ENCODE results near the gene RRP8. TPM values are rescaled to one million over a fixed set of nuclear protein-coding genes. Genes with fewer than 3 reads are reported as not detected.

Gene RRP8
- 23.2 to 35.1 TPM (median 30.5 TPM) in 5 replicates for total RNA-seq (2022; extraction: Qiagen RNA extraction)

GRCh38 chr11:6603287-6604080 lies at the start of gene RRP8, which contains the start of gene ILK:
TSS of gene RRP8 (minus strand) at chr11:6603616. CDS start at chr11:6603502, 114 bp downstream.
TSS of gene ILK (plus strand) at chr11:6603774. CDS start at chr11:6604272, 498 bp downstream.

GRCh38 chr11:6619004-6619745 lies 15.8 kb upstream of the RRP8 start, which contains the start of gene TPP1:
TSS of gene TPP1 (minus strand) at chr11:6619422. CDS start at chr11:6619400, 22 bp downstream.

GRCh38 chr11:6612213-6613041 lies 9.0 kb upstream of the RRP8 start, which contains the start of gene TAF10:
TSS of gene TAF10 (minus strand) at chr11:6612216. CDS start at chr11:6612189, 27 bp downstream.

Other genes with a start within 250 kb of the RRP8 start
- 8.9 to 11.8 TPM (median 10.5 TPM) in 5 replicates for gene SMPD1, start 213.1 kb downstream of the RRP8 start, total RNA-seq (2022; extraction: Qiagen RNA extraction)
- 17.8 to 20.8 TPM (median 19.5 TPM) in 5 replicates for gene APBB1, start 184.5 kb downstream of the RRP8 start, total RNA-seq (2022; extraction: Qiagen RNA extraction)
- 0.41 to 0.71 TPM (median 0.53 TPM) in 5 replicates for gene HPX, start 162.6 kb downstream of the RRP8 start, total RNA-seq (2022; extraction: Qiagen RNA extraction)
- gene TRIM3, start 129.7 kb downstream of the RRP8 start, total RNA-seq (2022; extraction: Qiagen RNA extraction), result 13.7 to 19.7 TPM (median 19.0 TPM) in 5 replicates
- 50.8 to 56.6 TPM (median 53.6 TPM) in 5 replicates for gene ARFIP2, start 122.3 kb downstream of the RRP8 start, total RNA-seq (2022; extraction: Qiagen RNA extraction)
- gene TIMM10B, start 122.1 kb downstream of the RRP8 start, total RNA-seq (2022; extraction: Qiagen RNA extraction), result 30.1 to 34.2 TPM (median 32.9 TPM) in 5 replicates
- gene DNHD1, start 106.3 kb downstream of the RRP8 start, total RNA-seq (2022; extraction: Qiagen RNA extraction), result 2.2 to 3.0 TPM (median 2.8 TPM) in 5 replicates
- gene ILK, start 158 bp upstream of the RRP8 start, total RNA-seq (2022; extraction: Qiagen RNA extraction), result 111 to 117 TPM (median 114 TPM) in 5 replicates
- gene TAF10, start 8.6 kb upstream of the RRP8 start, total RNA-seq (2022; extraction: Qiagen RNA extraction), result 171 to 245 TPM (median 223 TPM) in 5 replicates
- 39.1 to 45.9 TPM (median 42.1 TPM) in 5 replicates for gene TPP1, start 15.8 kb upstream of the RRP8 start, total RNA-seq (2022; extraction: Qiagen RNA extraction)
- gene DCHS1, start 52.2 kb upstream of the RRP8 start, total RNA-seq (2022; extraction: Qiagen RNA extraction), result 0.07 to 0.08 TPM (median 0.07 TPM) in 5 replicates
- 88.3 to 99.9 TPM (median 90.9 TPM) in 5 replicates for gene MRPL17, start 79.7 kb upstream of the RRP8 start, total RNA-seq (2022; extraction: Qiagen RNA extraction)
- gene OR2AG2, start 168.4 kb upstream of the RRP8 start, total RNA-seq (2022; extraction: Qiagen RNA extraction), result 0.06 to 0.11 TPM in 2 of 5 replicates, not detected in the others
- gene OR2AG1, start 179.4 kb upstream of the RRP8 start, total RNA-seq (2022; extraction: Qiagen RNA extraction), result not detected in 5 replicates
- gene OR6A2, start 196.1 kb upstream of the RRP8 start, total RNA-seq (2022; extraction: Qiagen RNA extraction), result not detected in 5 replicates
- gene OR10A5, start 242.1 kb upstream of the RRP8 start, total RNA-seq (2022; extraction: Qiagen RNA extraction), result not detected in 5 replicates

Measured in A549 treated with AZD2906 at 1 μM for 4 hours (cell line).